Natural killer cell (primary cell): Measurements from ENCODE around the gene CAMK2N2. TPM values are rescaled to one million over a fixed set of nuclear protein-coding genes. Genes with fewer than 3 reads are reported as not detected.

Source experiments
- ATAC-seq, 3 donors: fragments of 150-1000 bp in 2 of 3; fragments of 200-7000 bp in 1 of 3; cut with Tn5 transposase; 1 replicate in 1 of 3; 2 replicates in 2 of 3; pipeline ENCODE4 v1.10.0; 2021; ENCODE audit warnings: mild to moderate bottlenecking in 2 of 3, moderate library complexity in 2 of 3
- DNase-seq, 2 donors: peaks; one replicate each; pipeline versions ENCODE4 v3.0.0 to v3.0.0-alpha.2; 2013 to 2021; ENCODE audit warnings: mixed read lengths in 1 of 2
- H3K27ac ChIP-seq: one replicate; pipeline ENCODE4 v1.5.1; 2013; ENCODE audit warnings: mild to moderate bottlenecking, low read length
- H3K27me3 ChIP-seq: one replicate; pipeline ENCODE4 v1.6.1; 2013; ENCODE audit warnings: low read length; ENCODE audit not compliant: control insufficient read depth, insufficient read depth
- H3K36me3 ChIP-seq: one replicate; pipeline ENCODE4 v1.6.1; 2013; ENCODE audit warnings: low read length; ENCODE audit not compliant: control insufficient read depth, insufficient read depth
- H3K4me1 ChIP-seq: one replicate; pipeline ENCODE4 v1.6.1; 2013; ENCODE audit warnings: low read length; ENCODE audit not compliant: control insufficient read depth, insufficient read depth
- H3K4me3 ChIP-seq: one replicate; pipeline ENCODE4 v1.5.1; 2013; ENCODE audit warnings: low read length
- H3K9me3 ChIP-seq: one replicate; pipeline ENCODE4 v1.6.1; 2013; ENCODE audit warnings: low read length; ENCODE audit not compliant: control insufficient read depth, insufficient read depth
- H3K27ac Mint-ChIP-seq, 2 donors: one replicate each; pipeline ENCODE4 v1.8.0; 2022; ENCODE audit warnings: mild to moderate bottlenecking in 2 of 2, mixed read lengths in 2 of 2, moderate library complexity in 1 of 2
- H3K27me3 Mint-ChIP-seq, 2 donors: one replicate each; pipeline ENCODE4 v1.8.0; 2022; ENCODE audit warnings: low read depth in 2 of 2, mixed read lengths in 2 of 2
- H3K36me3 Mint-ChIP-seq: one replicate; pipeline ENCODE4 v1.8.0; 2022; ENCODE audit warnings: mixed read lengths
- H3K4me1 Mint-ChIP-seq, 2 donors: one replicate each; pipeline ENCODE4 v1.8.0; 2022; ENCODE audit warnings: mixed read lengths in 2 of 2
- H3K4me3 Mint-ChIP-seq: one replicate; pipeline ENCODE4 v1.8.0; 2022; ENCODE audit warnings: mild to moderate bottlenecking, moderate library complexity, mixed read lengths
- H3K9me3 Mint-ChIP-seq, 2 donors: one replicate each; pipeline ENCODE4 v1.8.0; 2022; ENCODE audit warnings: mixed read lengths in 2 of 2
- WGBS: methylation state at CpG from one replicate; pipeline ENCODE4 v1.1.7; 2013; ENCODE audit warnings: missing lambda C conversion rate; ENCODE audit not compliant: insufficient coverage; 5-methylcytosine and 5-hydroxymethylcytosine counted together
- intact Hi-C: fragments of 100-400 bp; cut with micrococcal nuclease; formaldehyde crosslinking; loops from one replicate; pipeline ENCODE4 v1.14.2; 2022
- total RNA-seq, 4 donors: library from RNA; stranded (reverse); fragments of 120-200 nt in 1 of 4; gene quantifications; one replicate each; pipeline versions ENCODE4 v1.2.3 to v1.2.4, GENCODE V29; 2013 to 2022
- TF ChIP-seq, protein P1 (sequence below): fragments of 200-600 bp; IDR thresholded peaks from one replicate; pipeline ENCODE4 v1.8.0; 2022; ENCODE audit warnings: antibody characterized with exemption

Gene CAMK2N2
- total RNA-seq, 3 donors from 2014 or later (not counting 1 experiment from before 2014, with no cell fraction given), result 0.71 to 0.82 TPM; not detected in 1

DNA sequence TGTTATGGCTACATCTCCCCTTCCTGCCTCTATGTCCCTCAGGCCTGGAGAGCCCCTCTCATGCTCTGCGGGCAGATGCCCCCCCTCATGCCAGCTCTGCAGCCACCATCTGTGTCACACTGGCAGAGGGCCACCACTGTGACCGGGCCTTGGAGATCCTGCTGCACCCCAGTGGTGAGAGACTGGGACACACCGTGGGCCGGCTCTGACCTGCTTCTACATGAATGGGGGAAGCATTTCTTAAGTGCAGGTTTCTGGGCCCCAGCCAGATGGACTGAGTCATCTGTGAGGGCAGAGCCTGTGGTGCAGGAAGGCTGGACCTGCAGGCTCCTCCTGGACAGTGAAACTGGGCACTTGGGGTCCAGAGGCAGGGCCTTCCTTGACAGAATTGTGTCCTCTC lies 27.1 kb downstream of the CAMK2N2 start:
- H3K27me3 Mint-ChIP-seq, result peaks cover 24 to 25% of the 10 kb centered on the region in 2 donors
- no peak for DNase-seq
- H3K27me3 ChIP-seq, result peaks cover 21% of the 10 kb centered on the region
- ATAC-seq, result no peak
- H3K27ac Mint-ChIP-seq, result no peak overlapping the region
- H3K4me3 Mint-ChIP-seq, result no peak overlapping the region
- whole genome bisulfite sequencing, result 42% methylated on average over 4 of the region's 4 CpGs
- peaks cover 8 to 10% of the 10 kb centered on the region in 2 donors for H3K4me1 Mint-ChIP-seq
- no peak overlapping the region for H3K4me3 ChIP-seq
- no peaks in the 10 kb centered on the region for H3K9me3 ChIP-seq
- no peaks in the 10 kb centered on the region for H3K9me3 Mint-ChIP-seq
- peaks cover 13% of the 10 kb centered on the region for H3K4me1 ChIP-seq
- no peaks in the 10 kb centered on the region for H3K36me3 ChIP-seq
- H3K27ac ChIP-seq, result no peak overlapping the region
- TF ChIP-seq, protein P1, sequence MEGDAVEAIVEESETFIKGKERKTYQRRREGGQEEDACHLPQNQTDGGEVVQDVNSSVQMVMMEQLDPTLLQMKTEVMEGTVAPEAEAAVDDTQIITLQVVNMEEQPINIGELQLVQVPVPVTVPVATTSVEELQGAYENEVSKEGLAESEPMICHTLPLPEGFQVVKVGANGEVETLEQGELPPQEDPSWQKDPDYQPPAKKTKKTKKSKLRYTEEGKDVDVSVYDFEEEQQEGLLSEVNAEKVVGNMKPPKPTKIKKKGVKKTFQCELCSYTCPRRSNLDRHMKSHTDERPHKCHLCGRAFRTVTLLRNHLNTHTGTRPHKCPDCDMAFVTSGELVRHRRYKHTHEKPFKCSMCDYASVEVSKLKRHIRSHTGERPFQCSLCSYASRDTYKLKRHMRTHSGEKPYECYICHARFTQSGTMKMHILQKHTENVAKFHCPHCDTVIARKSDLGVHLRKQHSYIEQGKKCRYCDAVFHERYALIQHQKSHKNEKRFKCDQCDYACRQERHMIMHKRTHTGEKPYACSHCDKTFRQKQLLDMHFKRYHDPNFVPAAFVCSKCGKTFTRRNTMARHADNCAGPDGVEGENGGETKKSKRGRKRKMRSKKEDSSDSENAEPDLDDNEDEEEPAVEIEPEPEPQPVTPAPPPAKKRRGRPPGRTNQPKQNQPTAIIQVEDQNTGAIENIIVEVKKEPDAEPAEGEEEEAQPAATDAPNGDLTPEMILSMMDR, result no peak
- intact Hi-C loops, result no loop called here
- H3K36me3 Mint-ChIP-seq, result peaks cover 7% of the 10 kb centered on the region

DNA sequence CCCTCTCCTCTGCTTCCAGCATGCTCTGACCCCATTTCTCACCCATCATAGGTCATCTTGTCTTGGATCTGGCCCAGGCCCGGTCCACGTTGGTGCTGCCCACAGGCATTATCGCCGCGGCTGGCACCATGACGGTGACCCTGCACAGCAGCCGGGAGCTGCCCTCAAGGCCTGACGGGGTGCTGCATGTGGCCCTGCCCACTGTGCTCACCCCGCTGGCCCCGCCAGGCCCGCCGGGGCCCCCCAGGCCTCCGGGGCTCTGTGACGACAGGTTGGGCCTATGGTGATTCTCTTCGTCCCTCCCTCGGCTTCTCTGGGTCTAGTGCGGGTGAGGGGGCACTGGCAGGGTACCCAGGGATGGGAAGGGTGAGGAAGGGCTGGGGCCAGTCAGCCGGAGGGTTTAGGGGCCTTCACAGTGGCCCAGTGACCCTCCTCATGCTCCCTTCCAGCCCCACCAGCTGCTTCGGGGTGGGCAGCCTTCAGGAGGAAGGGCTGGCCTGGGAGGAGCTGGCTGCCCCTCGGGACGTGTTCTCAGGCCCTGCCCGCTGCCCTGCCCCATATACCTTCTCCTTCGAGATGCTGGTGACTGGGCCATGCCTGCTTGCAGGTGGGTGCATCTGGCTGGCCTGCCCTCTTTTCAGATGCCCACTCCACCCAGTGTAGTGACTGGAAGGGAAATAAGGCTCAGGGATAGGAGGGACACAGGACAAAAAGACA lies 28.1 kb downstream of the CAMK2N2 start:
- ATAC-seq, result no peak
- WGBS, result 87% methylated on average over 23 of the region's 23 CpGs
- intact Hi-C loops, result no loop called here
- Mint-ChIP-seq H3K9me3 (no peaks in the 10 kb centered on the region), H3K4me3 (no peak overlapping the region), H3K27ac (no peak overlapping the region), H3K27me3 (peaks cover 24 to 30% of the 10 kb centered on the region in 2 donors), H3K36me3 (peaks cover 7% of the 10 kb centered on the region), H3K4me1 (peaks cover 10 to 13% of the 10 kb centered on the region in 2 donors)
- TF ChIP-seq, protein P1, result no peak
- Histone ChIP-seq H3K4me1 (peaks cover 19% of the 10 kb centered on the region), H3K27me3 (peaks cover 24% of the 10 kb centered on the region), H3K4me3 (no peak overlapping the region), H3K27ac (no peak overlapping the region), H3K9me3 (no peaks in the 10 kb centered on the region), H3K36me3 (no peaks in the 10 kb centered on the region)
- DNase-seq, result no peak

DNA sequence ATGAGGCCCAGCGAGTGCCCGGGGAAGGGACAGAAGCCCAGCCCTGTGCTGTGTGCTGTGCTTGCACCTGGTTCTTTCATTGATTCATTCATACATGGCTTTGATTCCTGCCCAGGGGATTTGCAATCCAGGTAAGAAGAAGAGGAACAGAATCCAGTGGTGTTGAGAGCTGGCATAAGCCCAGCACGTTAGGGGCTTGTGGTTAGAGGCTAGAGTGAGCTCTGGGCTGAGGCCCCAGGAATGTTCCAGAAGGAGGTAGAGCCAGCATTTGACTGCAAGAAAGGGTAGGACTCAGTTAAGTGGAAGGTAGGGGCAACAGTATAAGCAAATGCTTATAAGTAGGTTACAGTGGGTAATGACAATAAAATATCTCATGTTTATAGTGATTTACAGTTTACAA lies 29.7 kb downstream of the CAMK2N2 start:
- Mint-ChIP-seq H3K9me3 (no peaks in the 10 kb centered on the region), H3K36me3 (peaks cover 7% of the 10 kb centered on the region), H3K27me3 (peaks cover 24 to 39% of the 10 kb centered on the region in 2 donors), H3K4me1 (peaks cover 10 to 13% of the 10 kb centered on the region in 2 donors), H3K27ac (no peak overlapping the region), H3K4me3 (peak overlapping the region; percentile 87)
- 64% methylated on average over 3 of the region's 3 CpGs for WGBS
- Histone ChIP-seq H3K4me1 (peaks cover 19% of the 10 kb centered on the region), H3K27ac (no peak overlapping the region), H3K4me3 (no peak overlapping the region), H3K9me3 (no peaks in the 10 kb centered on the region), H3K36me3 (no peaks in the 10 kb centered on the region), H3K27me3 (peaks cover 24% of the 10 kb centered on the region)
- TF ChIP-seq, protein P1, result no peak
- intact Hi-C loops, result no loop called here
- ATAC-seq (no peak), DNase-seq (no peak)
